ENCODE measurements around the gene ZNF548. TPM values are rescaled to one million over a fixed set of nuclear protein-coding genes. Genes with fewer than 3 reads are reported as not detected.

ZNF548 gene
- total and polyA plus RNA-seq, 2 experiments from 2014 or later = 1.9 to 9.8 TPM

- TF ChIP-seq, protein P1, sequence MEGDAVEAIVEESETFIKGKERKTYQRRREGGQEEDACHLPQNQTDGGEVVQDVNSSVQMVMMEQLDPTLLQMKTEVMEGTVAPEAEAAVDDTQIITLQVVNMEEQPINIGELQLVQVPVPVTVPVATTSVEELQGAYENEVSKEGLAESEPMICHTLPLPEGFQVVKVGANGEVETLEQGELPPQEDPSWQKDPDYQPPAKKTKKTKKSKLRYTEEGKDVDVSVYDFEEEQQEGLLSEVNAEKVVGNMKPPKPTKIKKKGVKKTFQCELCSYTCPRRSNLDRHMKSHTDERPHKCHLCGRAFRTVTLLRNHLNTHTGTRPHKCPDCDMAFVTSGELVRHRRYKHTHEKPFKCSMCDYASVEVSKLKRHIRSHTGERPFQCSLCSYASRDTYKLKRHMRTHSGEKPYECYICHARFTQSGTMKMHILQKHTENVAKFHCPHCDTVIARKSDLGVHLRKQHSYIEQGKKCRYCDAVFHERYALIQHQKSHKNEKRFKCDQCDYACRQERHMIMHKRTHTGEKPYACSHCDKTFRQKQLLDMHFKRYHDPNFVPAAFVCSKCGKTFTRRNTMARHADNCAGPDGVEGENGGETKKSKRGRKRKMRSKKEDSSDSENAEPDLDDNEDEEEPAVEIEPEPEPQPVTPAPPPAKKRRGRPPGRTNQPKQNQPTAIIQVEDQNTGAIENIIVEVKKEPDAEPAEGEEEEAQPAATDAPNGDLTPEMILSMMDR (conservative IDR thresholded peaks at IDR 0.05; ENCODE audit: low read depth in 2 of 2) = no peak
- TF ChIP-seq POLR2AphosphoS5 (IDR thresholded peaks at IDR 0.05; ENCODE audit: low read depth) (no peak), ZNF114 (CRISPR knock-in tag; IDR thresholded peaks at IDR 0.05) (no peak), JUNB (IDR thresholded peaks at IDR 0.05; ENCODE audit: unreplicated experiment) (no peak), STAT1 (IDR thresholded peaks at IDR 0.05; ENCODE audit: unreplicated experiment) (no peak), ZNF331 (CRISPR knock-in tag; IDR thresholded peaks at IDR 0.05; ENCODE audit: low read depth) (no peak), NANOG (IDR thresholded peaks at IDR 0.05; ENCODE audit: borderline replicate concordance) (no peak), ETS1 (IDR thresholded peaks at IDR 0.05) (no peak), EZH2phosphoT487 (IDR thresholded peaks at IDR 0.05; ENCODE audit: unreplicated experiment) (no peak), EZH2 (IDR thresholded peaks at IDR 0.05; ENCODE audit: low read depth, unreplicated experiment) (no peak)
These were observed 25.9 kb upstream of the ZNF548 start (continued) for GRCh38 chr19:57363688-57364181.

- TF ChIP-seq NANOG (IDR thresholded peaks at IDR 0.05; ENCODE audit: borderline replicate concordance) = no peak
- TF ChIP-seq EZH2 (IDR thresholded peaks at IDR 0.05; ENCODE audit: low read depth, unreplicated experiment) = no peak
- no peak for TF ChIP-seq ETS1 (IDR thresholded peaks at IDR 0.05)
- TF ChIP-seq CREB1 (CRISPR knock-in tag; IDR thresholded peaks at IDR 0.05; ENCODE audit: low read depth) = no peak
- no peak for TF ChIP-seq STAT1 (IDR thresholded peaks at IDR 0.05; ENCODE audit: unreplicated experiment)
- H3K4me3 ChIP-seq = no peak overlapping the region
These were observed 22.9 kb upstream of the ZNF548 start for GRCh38 chr19:57366776-57367175.

More at GRCh38 chr19:57366776-57367175, 22.9 kb upstream of the ZNF548 start:
- ATAC-seq = no peak
- Histone ChIP-seq H3K9me2 (ENCODE audit: insufficient read depth) (no peaks in the 10 kb centered on the region), H3K79me2 (replicated peaks; ENCODE audit: insufficient read depth) (peaks cover 13% of the 10 kb centered on the region), H3K27ac (ENCODE audit: low read depth) (no peak overlapping the region), H3F3A (replicated peaks; ENCODE audit: low read depth) (no peaks in the 10 kb centered on the region), H3K36me3 (ENCODE audit: insufficient read depth) (no peaks in the 10 kb centered on the region), H3K27me3 (ENCODE audit: insufficient read depth) (no peaks in the 10 kb centered on the region), H2AFZ (no peak overlapping the region), H3K4me1 (ENCODE audit: insufficient read depth) (no peaks in the 10 kb centered on the region), H4K20me1 (replicated peaks; ENCODE audit: insufficient read depth) (no peaks in the 10 kb centered on the region), H3K4me2 (no peak overlapping the region)
- DNase-seq (ENCODE audit: low spot score) = no peak
- no peak overlapping the region for H3K27ac Mint-ChIP-seq
- no peaks in the 10 kb centered on the region; the same call in 1 of the 3 replicates for H3K9me3 Mint-ChIP-seq
- peaks cover 8% of the 10 kb centered on the region; the same call in 2 of the 3 replicates for H3K36me3 Mint-ChIP-seq (ENCODE audit: low read depth)
- peaks cover 7% of the 10 kb centered on the region for H3K4me1 Mint-ChIP-seq
- peaks cover 7% of the 10 kb centered on the region for H3K27me3 Mint-ChIP-seq (ENCODE audit: insufficient read depth, low read depth, poor library complexity)
- no peak overlapping the region for H3K4me3 Mint-ChIP-seq

Data from GM23338 (cell line).